Measurements from ENCODE around the gene RGS4. TPM values are rescaled to one million over a fixed set of nuclear protein-coding genes. Genes with fewer than 3 reads are reported as not detected.

RGS4 gene
- total RNA-seq, 1 experiment from 2014 or later = not detected

DNA sequence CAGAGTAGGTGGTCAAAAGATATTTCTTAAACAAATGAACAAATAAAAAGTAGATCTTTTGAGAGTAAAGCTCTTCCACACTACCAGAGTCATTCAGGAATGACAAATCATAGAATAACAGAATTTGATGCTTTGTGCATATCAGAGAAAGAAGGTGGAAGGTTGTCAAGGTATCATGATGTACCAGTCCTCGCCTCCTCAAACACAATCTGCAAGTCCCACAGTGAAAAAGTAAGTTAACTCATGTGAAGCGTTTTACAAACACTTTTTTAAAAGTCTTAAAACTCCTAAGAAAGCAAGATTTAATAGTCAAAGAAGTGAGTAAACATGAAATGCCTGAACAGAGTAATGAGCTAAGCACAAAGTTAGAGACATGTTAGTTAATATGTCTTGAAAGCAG lies 2.5 kb upstream of the RGS4 start:
- Histone ChIP-seq H4K91ac (ENCODE audit: insufficient read length, low read depth, low read length) (no peak overlapping the region), H3T11ph (ENCODE audit: low read length) (no peak overlapping the region), H2BK20ac (ENCODE audit: low read depth, low read length, poor library complexity, severe bottlenecking) (no peak overlapping the region), H3K4ac (ENCODE audit: low read depth, low read length) (no peak overlapping the region), H3K18ac (ENCODE audit: insufficient read length, low read depth, low read length) (no peak overlapping the region), H4K8ac (replicated peaks; ENCODE audit: insufficient read length, low read depth, low read length) (no peak overlapping the region), H3K79me1 (ENCODE audit: insufficient read depth, low read depth, low read length, poor library complexity, severe bottlenecking) (no peaks in the 10 kb centered on the region), H3K79me2 (ENCODE audit: insufficient read depth, low read length) (no peaks in the 10 kb centered on the region), H2AFZ (ENCODE audit: low read length) (no peak overlapping the region), H3K23ac (ENCODE audit: insufficient read length, low read depth, low read length) (no peak overlapping the region), H3K4me2 (ENCODE audit: insufficient read depth, insufficient read length, low read length) (no peak overlapping the region), H3K27me3 (ENCODE audit: insufficient read depth, low read length) (no peaks in the 10 kb centered on the region), H3K9me3 (ENCODE audit: control insufficient read depth, low read depth, low read length) (no peaks in the 10 kb centered on the region), H2AK5ac (ENCODE audit: insufficient read length, low read length) (no peak overlapping the region), H3K14ac (ENCODE audit: insufficient read depth, low read length) (no peak overlapping the region), H4K20me1 (ENCODE audit: control insufficient read depth, insufficient read depth, insufficient read length) (no peaks in the 10 kb centered on the region), H2BK120ac (ENCODE audit: low read depth, low read length, poor library complexity, severe bottlenecking) (no peak overlapping the region), H3K23me2 (ENCODE audit: insufficient read length, low read depth, low read length, poor library complexity, severe bottlenecking) (no peaks in the 10 kb centered on the region), H3K4me1 (ENCODE audit: insufficient read depth, low read length) (peaks cover 6% of the 10 kb centered on the region; the same call in 1 of the 2 replicates), H2BK15ac (ENCODE audit: low read depth, low read length) (no peak overlapping the region), H4K5ac (ENCODE audit: insufficient read length, low read depth, low read length) (no peak overlapping the region), H3K56ac (ENCODE audit: insufficient read length, low read depth, low read length) (no peak overlapping the region), H2BK12ac (ENCODE audit: insufficient read length, low read depth, low read length) (no peak overlapping the region), H3K9ac (ENCODE audit: extremely low read depth, insufficient read length, low read length) (no peak overlapping the region), H3K27ac (ENCODE audit: insufficient read length, low read depth, low read length) (no peak overlapping the region), H2BK5ac (ENCODE audit: insufficient read length, low read length) (no peak overlapping the region)
- no peaks in the 10 kb centered on the region for H3K9me3 Mint-ChIP-seq
- DNase-seq = no peak
- peaks cover 4% of the 10 kb centered on the region for H3K27me3 Mint-ChIP-seq (ENCODE audit: low read depth)
- no peaks in the 10 kb centered on the region for H3K36me3 Mint-ChIP-seq (ENCODE audit: insufficient read depth in 1 of 3, low read depth in 3 of 3)
- no peak for TF ChIP-seq CTCF (conservative IDR thresholded peaks at IDR 0.05)
- no peak overlapping the region for H3K27ac Mint-ChIP-seq
- H3K4me1 Mint-ChIP-seq = peaks cover 25 to 27% of the 10 kb centered on the region in 2 experiments
- no CpG with 5 or more reads among the region's 2 CpGs for WGBS (ENCODE audit: extremely low coverage, insufficient read length, low lambda C conversion rate)
- H3K4me3 Mint-ChIP-seq = no peak overlapping the region
